Astrocyte (in vitro differentiated cells and primary cell): ENCODE data around the gene ANO2.

ENCODE experiments used
- EZH2 ChIP-seq: IDR thresholded peaks from 2 replicates; pipeline ENCODE4 v1.6.1; 2012; ENCODE audit warnings: mild to moderate bottlenecking, low read length, inconsistent platforms; ENCODE audit not compliant: insufficient read depth
- TF ChIP-seq, protein P1 (sequence below): IDR thresholded peaks from 2 replicates; pipeline ENCODE4 v1.5.1; 2011; ENCODE audit warnings: low read depth, mild to moderate bottlenecking, inconsistent platforms, low read length, moderate library complexity; ENCODE audit not compliant: insufficient read depth

GRCh38 chr12:5694759-5695409, 250.2 kb downstream of the ANO2 start:
- no peak for TF ChIP-seq EZH2
- TF ChIP-seq, protein P1, sequence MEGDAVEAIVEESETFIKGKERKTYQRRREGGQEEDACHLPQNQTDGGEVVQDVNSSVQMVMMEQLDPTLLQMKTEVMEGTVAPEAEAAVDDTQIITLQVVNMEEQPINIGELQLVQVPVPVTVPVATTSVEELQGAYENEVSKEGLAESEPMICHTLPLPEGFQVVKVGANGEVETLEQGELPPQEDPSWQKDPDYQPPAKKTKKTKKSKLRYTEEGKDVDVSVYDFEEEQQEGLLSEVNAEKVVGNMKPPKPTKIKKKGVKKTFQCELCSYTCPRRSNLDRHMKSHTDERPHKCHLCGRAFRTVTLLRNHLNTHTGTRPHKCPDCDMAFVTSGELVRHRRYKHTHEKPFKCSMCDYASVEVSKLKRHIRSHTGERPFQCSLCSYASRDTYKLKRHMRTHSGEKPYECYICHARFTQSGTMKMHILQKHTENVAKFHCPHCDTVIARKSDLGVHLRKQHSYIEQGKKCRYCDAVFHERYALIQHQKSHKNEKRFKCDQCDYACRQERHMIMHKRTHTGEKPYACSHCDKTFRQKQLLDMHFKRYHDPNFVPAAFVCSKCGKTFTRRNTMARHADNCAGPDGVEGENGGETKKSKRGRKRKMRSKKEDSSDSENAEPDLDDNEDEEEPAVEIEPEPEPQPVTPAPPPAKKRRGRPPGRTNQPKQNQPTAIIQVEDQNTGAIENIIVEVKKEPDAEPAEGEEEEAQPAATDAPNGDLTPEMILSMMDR, result no peak
